Lung (tissue), 12 donors: Measurements from ENCODE around the gene RMC1. TPM values are rescaled to one million over a fixed set of nuclear protein-coding genes. Genes with fewer than 3 reads are reported as not detected.

ENCODE experiments used
- ATAC-seq: fragments of 200-7000 bp; cut with Tn5 transposase; one replicate; pipeline ENCODE4 v1.9.1; 2020; ENCODE audit warnings: moderate number of reproducible peaks; ENCODE audit not compliant: insufficient read depth, low FRiP score
- DNase-seq, 3 donors: peaks; one replicate each; pipeline ENCODE4 v3.0.0-alpha.2; 2013 to 2017
- H3K27ac ChIP-seq, 2 donors: one replicate each; pipeline ENCODE4 v1.5.1; 2013; ENCODE audit warnings: mild to moderate bottlenecking in 2 of 2, moderate library complexity in 2 of 2, control low read depth in 1 of 2, inconsistent platforms in 1 of 2, low read depth in 1 of 2, low read length in 1 of 2
- H3K27me3 ChIP-seq, 3 donors: one replicate each; pipeline ENCODE4 v1.5.1; 2013; ENCODE audit warnings: low read length in 2 of 3; ENCODE audit not compliant: control insufficient read depth in 3 of 3, insufficient read depth in 3 of 3
- H3K36me3 ChIP-seq, 4 donors: one replicate each; pipeline ENCODE4 v1.5.1; 2013; ENCODE audit warnings: low read length in 4 of 4, mild to moderate bottlenecking in 1 of 4, moderate library complexity in 1 of 4; ENCODE audit not compliant: control insufficient read depth in 4 of 4, insufficient read depth in 4 of 4
- H3K4me1 ChIP-seq, 5 donors: one replicate each; pipeline ENCODE4 v1.5.1; 2013; ENCODE audit warnings: low read length in 5 of 5, mild to moderate bottlenecking in 2 of 5, moderate library complexity in 1 of 5; ENCODE audit not compliant: control insufficient read depth in 5 of 5, insufficient read depth in 5 of 5
- H3K4me3 ChIP-seq: one replicate; pipeline ENCODE4 v1.5.1; 2013; ENCODE audit warnings: mild to moderate bottlenecking, control low read depth, moderate library complexity
- H3K9ac ChIP-seq, 2 donors: one replicate each; pipeline ENCODE4 v1.5.1; 2013; ENCODE audit warnings: low read length in 2 of 2, control low read depth in 1 of 2; ENCODE audit not compliant: insufficient read depth in 1 of 2
- H3K9me3 ChIP-seq, 4 donors: one replicate each; pipeline ENCODE4 v1.5.1; 2013; ENCODE audit warnings: low read length in 3 of 4, mild to moderate bottlenecking in 1 of 4, moderate library complexity in 1 of 4; ENCODE audit not compliant: control insufficient read depth in 4 of 4, insufficient read depth in 3 of 4
- WGBS, 2 donors: extraction: QIAGEN DNeasy Blood & Tissue Kit; methylation state at CpG; one replicate each; pipeline ENCODE4 v1.1.7; 2013; 5-methylcytosine and 5-hydroxymethylcytosine counted together
- polyA plus RNA-seq, 2 donors: library from polyadenylated mRNA; stranded (reverse); fragments of 200-250 nt; gene quantifications; one replicate each; pipeline ENCODE4 v1.2.1, GENCODE V29; 2013
- total RNA-seq, 2 donors: library from RNA; depleted of rRNA in 1 of 2; stranded (reverse); fragments of >200 nt in 1 of 2; gene quantifications; one replicate each; pipeline ENCODE4 v1.2.1, GENCODE V29; 2014 to 2021
- TF ChIP-seq, protein P1 (sequence below): IDR thresholded peaks from 2 replicates; pipeline ENCODE4 v1.5.1; 2012; ENCODE audit warnings: mild to moderate bottlenecking; ENCODE audit errors: control extremely low read depth, extremely low read depth
- donor health status: control.
- donor health status: control.
- donor health status: Bipolar disorder and iron deficiency.
- donor health status: healthy.
- donor health status: DM: yes; HTN: yes; CAD: no.

RMC1 gene
- total and polyA plus RNA-seq, 4 donors, result 28.2 to 71.3 (median 32.2) TPM

GRCh38 chr18:23471486-23471885, 31.8 kb upstream of the RMC1 start:
- H3K9ac ChIP-seq, result no peak overlapping the region
- TF ChIP-seq, protein P1, sequence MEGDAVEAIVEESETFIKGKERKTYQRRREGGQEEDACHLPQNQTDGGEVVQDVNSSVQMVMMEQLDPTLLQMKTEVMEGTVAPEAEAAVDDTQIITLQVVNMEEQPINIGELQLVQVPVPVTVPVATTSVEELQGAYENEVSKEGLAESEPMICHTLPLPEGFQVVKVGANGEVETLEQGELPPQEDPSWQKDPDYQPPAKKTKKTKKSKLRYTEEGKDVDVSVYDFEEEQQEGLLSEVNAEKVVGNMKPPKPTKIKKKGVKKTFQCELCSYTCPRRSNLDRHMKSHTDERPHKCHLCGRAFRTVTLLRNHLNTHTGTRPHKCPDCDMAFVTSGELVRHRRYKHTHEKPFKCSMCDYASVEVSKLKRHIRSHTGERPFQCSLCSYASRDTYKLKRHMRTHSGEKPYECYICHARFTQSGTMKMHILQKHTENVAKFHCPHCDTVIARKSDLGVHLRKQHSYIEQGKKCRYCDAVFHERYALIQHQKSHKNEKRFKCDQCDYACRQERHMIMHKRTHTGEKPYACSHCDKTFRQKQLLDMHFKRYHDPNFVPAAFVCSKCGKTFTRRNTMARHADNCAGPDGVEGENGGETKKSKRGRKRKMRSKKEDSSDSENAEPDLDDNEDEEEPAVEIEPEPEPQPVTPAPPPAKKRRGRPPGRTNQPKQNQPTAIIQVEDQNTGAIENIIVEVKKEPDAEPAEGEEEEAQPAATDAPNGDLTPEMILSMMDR, result no peak
- H3K4me3 ChIP-seq, result no peak overlapping the region
- no peaks in the 10 kb centered on the region for H3K9me3 ChIP-seq
- no peaks in the 10 kb centered on the region for H3K27me3 ChIP-seq
- ATAC-seq (no peak), DNase-seq (no peak)
- WGBS, 2 donors, result 96% methylated on average over 6 of the region's 6 CpGs
- no peak overlapping the region for H3K27ac ChIP-seq
- H3K36me3 ChIP-seq, result peaks cover 39 to 59% (median 47%) of the 10 kb centered on the region in 4 donors
- H3K4me1 ChIP-seq, result no peaks in the 10 kb centered on the region

GRCh38 chr18:23479829-23480505, 23.3 kb upstream of the RMC1 start:
- H3K27ac ChIP-seq, result no peak overlapping the region
- no peak for ATAC-seq
- peaks cover 21 to 55% (median 26%) of the 10 kb centered on the region in 4 donors for H3K36me3 ChIP-seq
- TF ChIP-seq, protein P1, result no peak
- H3K27me3 ChIP-seq, result no peaks in the 10 kb centered on the region
- H3K4me3 ChIP-seq, result no peak overlapping the region
- H3K4me1 ChIP-seq, result peaks cover 0 to 4% (median 0%) of the 10 kb centered on the region in 5 donors
- DNase-seq, result no peak
- 33 to 68% methylated on average over 3 of the region's 3 CpGs for whole genome bisulfite sequencing, 2 donors
- no peaks in the 10 kb centered on the region for H3K9me3 ChIP-seq
- no peak overlapping the region for H3K9ac ChIP-seq

DNA sequence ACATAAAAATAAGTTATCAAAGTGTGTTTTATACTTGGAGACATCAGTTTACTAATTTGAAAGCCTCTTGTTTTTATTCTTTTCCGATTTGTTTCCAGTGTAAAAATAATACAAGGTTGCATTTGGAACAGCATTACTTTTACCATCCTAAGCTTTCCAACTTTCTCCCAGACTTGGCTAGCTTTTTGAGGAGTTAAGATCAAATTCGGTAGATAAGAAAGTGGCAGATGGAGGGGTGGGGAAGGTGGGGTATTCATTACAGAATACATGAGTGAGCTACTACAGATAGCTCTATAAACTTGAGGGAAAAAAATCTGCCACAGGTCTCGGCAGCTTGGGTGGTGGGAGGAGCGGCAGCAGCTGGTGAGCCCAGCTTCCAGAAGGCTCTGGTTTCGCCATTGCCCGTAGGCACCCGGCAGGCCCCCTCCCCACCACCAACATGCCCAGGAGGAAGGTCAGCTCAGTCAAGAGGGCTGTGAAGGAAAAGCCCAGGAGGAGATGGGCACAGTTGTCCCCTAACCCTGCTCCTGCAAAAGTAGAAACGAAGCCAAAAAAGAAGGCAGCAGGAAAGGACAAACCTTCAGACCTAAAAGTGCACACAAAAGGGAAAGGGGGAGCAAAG, 18.6 kb upstream of the RMC1 start:
- DNase-seq (no peak), ATAC-seq (no peak)
- no peaks in the 10 kb centered on the region for H3K9me3 ChIP-seq
- TF ChIP-seq, protein P1, result no peak
- peak overlapping the region in 1 of 2 donors; percentile 27 for H3K27ac ChIP-seq
- H3K4me3 ChIP-seq, result no peak overlapping the region
- no peak overlapping the region for H3K9ac ChIP-seq
- peaks cover 0 to 18% (median 9%) of the 10 kb centered on the region in 4 donors for H3K36me3 ChIP-seq
- no peaks in the 10 kb centered on the region for H3K27me3 ChIP-seq
- H3K4me1 ChIP-seq, result peaks cover 0 to 5% (median 4%) of the 10 kb centered on the region in 5 donors
- 74 to 85% methylated on average over 8 of the region's 8 CpGs for WGBS, 2 donors
